Stimulated activated CD4-positive, alpha-beta T cell treated with anti-CD3 and anti-CD28 coated beads, TNF-alpha, amount 100 ng/mL, for 1 hour (primary cell): Measurements from ENCODE around the gene TOB1.

Experiments
- DNase-seq, 3 donors: peaks; one replicate each; pipeline ENCODE4 v3.0.0-alpha.2; 2020; ENCODE audit warnings: low read depth in 3 of 3, low spot score in 1 of 3

Gene TOB1

GRCh38 chr17:50866261-50866949 lies at the start of gene TOB1:
TSS of gene TOB1 (minus strand) at chr17:50866354. CDS start at chr17:50864017, 2,337 bp downstream.
- peak; percentile 90 to 98 (median 95) for DNase-seq

GRCh38 chr17:50914505-50915063 lies 48.4 kb upstream of the TOB1 start:
- DNase-seq, result no peak

GRCh38 chr17:50913120-50913519 lies 47.0 kb upstream of the TOB1 start:
- no peak for DNase-seq

DNA sequence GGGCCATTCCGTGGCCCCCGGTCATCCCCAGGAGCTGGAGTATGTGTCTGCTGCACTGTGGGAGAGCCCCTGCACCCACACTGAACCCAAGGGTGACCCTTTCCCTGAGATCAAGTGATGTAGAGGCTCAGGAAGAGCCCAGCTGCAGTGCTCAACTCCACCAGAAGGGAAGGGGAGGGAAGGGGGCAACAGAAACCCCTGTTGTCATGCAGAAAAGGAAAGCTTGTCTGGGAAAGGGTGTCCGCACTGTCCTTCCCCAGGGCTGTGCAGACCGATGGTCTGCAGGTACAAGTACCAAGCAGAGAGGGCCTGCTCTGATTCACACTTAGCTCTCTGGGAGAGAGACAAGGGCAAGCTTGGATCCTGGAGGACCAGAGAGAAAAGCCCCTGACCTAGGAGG lies 45.7 kb upstream of the TOB1 start:
- DNase-seq, result no peak

DNA sequence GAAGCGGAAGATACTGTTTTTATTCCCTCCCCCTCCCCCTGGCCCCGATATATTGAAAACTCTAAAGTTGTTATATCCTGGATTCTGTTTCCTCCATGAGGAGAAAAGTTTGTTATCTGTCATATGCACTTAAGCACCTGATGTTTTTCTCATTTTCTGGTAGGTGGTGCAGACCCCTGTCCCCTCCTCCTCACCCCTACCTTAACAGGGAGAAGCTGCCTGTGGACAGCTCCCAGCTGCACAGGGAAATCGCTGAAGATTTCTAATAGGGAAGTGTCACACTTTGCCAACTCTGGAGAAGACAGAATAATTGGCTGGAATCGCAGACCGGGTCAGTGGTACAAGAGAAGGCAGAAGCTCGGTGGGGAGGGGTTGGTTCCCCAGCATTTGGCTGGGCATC lies 45.3 kb upstream of the TOB1 start:
- no peak for DNase-seq

DNA sequence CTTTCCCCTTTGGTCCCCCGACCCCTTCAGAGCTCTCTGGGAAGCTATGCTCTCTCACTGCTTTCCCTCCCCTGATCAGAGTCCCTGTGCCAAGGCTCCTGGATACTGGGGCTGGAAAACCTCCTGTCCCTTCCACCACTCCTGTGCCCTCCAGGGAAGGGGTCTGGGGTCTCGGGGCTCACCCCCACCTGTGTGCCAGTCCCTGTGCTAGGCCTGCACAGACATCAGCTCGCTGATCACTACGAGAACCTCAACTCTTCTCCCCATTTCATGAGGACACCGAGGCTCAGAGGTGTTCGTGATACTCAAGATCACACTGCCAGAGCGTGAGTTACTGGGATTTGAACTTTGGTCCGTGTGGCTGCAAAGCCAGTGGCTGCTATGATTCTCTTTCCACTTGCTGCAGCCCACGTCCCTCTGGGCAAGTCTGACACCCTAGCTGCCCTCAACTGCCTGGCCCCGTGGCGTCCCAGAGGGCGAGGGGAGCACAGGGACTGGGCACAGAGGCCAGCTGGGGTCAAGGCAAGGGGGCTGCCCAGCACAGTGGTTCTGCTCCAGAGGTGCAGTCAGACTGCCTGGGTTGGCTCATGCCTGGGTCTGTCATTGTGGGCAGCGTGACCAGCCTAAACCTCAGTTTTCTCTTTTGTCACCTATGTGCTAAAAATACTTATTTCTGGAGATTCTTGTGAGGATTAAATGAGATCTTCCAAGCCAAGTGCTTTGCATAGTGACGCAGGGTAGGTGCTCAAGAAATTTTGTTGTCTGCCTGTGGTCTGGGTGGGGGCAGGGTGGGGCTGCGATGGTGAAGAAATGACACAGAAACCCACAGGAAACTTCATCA lies 43.8 kb upstream of the TOB1 start:
- peak in 1 of 3 donors; percentile 37 for DNase-seq

DNA sequence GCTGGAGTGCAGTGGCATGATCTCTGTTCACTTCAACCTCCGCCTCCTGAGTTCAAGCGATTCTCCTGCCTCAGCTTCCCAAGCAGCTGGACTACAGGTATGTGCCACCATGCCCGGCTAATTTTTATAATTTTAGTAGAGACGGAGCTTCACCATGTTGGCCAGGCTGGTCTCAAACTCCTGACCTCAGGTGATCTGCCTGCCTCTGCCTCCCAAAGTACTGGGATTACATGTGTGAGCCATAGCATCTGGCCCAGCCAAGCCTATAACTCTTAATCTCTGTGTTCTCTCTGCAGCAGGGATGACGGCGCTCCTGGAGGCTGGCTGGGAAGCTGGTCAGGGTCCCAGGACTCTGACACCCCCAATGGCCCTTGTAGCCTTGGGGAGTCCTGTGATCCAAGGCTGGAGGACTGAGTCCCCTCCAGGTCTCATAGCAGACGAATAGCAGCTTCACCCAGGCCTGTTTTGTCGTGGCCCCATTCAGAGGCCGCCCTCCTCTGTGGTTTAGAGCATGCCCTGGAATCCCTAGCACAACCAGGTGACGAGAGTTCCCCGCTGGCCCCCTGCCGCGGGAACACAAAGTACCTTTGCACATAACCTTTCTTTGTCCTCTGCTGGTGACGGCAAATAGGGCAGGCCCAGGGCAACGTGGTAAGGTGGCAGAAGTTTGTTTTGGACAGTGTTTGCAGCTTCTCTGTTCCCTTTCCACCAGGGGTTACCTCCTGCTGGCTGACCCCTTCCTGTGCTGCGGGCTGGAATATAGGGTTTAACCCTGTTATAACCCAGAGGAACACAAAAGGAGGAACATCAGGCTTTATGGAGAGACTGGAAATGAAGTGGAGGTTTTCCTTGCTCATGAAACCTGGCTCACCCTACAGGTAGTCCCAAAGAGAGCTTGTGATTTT lies 43.0 kb upstream of the TOB1 start:
- DNase-seq, result no peak

DNA sequence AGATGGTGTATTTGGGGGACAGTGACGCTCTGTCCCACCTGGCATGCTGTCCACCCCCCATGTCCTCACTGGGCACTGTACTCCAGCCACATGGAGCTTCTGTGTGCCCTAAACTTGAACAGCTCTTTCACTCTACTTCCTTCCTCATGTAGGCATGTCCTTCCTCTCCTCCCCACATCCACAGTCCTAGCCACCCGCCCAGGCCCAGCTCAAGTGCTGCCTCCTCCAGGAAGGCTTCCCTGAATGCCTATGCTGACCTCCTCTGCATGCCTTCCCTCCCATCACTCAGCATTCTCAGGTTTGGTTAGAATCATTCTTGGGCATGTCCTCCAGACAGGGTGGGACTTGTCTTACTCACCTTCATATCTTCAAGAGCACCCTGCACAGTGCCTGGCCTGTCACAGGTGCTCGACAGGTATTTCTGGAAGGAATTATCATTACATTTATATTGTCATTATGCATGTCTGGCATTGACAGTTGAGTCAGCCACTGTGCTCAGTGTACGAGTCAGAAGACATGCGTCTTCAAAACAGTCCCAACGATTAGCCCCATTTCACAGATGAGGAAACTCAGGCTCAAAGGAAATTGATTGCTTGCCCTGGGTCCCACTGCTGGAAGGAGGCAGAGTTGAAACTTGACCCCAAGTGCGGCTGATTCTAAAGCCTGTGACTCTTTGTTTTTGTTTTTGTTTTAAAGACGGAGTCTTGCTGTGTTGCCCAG lies 42.1 kb upstream of the TOB1 start:
- DNase-seq, result no peak

- DNase-seq, result no peak
These were observed 40.3 kb upstream of the TOB1 start for GRCh38 chr17:50906443-50906842.

GRCh38 chr17:50905460-50905803 lies 39.3 kb upstream of the TOB1 start:
- no peak for DNase-seq

DNA sequence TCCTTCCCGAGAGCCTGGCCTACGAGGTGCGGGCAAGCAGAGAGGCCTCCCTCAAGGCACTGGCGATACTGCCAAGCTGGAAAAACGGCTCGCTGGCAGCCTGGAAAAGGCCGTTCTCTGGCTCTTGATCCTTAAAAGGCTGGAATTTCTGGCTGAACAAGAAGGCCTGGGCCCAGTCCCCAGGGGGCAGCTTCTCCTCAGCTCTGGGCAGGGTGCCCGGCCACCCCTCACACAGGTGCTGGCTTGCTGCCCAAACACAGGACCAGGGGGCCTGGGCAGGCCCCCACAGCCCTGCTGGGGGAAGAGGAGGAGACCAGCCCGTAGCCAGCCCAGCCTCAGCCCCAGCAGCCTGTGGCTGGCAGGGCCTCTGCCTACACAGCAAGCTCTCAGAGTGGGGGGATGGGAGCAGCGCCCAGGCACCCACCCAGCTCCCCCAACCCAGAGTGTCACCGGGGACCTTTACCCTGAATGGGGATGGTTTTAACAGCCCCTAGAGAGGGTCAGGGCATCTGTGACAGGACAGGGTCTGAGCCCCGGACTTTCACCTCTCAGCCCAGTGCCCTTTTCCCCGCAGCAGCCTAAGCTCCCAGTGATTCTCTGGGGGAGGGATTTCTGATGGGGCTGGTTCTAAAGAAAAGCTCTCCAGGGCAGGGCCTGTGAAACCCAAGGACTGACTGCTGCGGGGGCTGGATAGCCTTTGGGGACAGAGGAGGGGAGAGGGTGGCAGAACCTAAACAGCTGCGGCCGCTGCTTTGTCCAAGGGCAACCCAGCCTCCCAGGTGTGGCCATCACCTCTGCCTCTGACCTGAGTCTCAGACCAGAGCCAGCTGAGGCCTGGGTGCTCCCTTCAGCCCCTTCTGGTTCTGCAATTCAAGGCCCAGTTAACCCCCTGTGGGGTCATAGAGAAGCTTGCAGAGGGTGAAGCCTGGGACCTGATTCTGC lies 38.6 kb upstream of the TOB1 start:
- DNase-seq, result no peak

DNA sequence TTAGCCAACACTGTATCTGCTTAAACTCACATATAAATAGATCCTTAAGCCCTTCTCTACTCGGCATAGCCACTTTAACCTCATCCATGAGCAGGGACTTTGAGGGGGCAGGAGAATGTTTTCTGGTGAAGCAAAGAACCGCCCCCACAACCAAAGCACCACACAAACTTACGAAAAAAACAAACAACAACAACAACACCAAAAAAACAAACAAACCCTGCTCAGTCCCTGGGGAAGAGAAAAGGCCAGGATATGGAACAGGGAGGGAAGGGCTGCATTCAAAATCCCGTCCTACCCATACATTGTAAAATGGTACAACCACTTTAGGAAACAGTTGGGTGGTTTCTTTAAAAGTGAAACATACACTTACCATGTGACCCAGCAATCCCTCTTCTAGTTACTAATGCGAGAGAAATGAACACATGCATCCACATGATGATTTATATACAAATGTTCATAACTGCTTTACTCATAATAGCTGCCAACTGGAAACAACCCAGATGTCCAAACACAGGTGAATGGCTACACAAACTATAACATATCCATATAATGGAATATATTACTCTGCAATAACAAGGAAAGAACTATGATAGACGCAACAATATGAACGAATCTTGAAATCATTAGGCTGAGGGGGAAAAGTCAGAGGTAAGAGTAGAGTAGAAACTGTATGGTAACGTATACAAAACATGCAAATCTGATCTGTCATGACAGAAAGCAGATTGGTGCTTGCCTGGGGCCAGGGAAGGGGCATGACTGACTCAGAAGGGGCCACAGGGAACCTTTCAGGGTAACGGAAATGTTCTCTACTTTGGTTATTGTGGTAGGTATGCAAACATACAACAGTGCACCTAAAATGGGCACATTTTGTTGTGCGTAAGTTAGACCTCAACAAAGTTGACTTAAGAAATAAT lies 37.7 kb upstream of the TOB1 start:
- no peak for DNase-seq

DNA sequence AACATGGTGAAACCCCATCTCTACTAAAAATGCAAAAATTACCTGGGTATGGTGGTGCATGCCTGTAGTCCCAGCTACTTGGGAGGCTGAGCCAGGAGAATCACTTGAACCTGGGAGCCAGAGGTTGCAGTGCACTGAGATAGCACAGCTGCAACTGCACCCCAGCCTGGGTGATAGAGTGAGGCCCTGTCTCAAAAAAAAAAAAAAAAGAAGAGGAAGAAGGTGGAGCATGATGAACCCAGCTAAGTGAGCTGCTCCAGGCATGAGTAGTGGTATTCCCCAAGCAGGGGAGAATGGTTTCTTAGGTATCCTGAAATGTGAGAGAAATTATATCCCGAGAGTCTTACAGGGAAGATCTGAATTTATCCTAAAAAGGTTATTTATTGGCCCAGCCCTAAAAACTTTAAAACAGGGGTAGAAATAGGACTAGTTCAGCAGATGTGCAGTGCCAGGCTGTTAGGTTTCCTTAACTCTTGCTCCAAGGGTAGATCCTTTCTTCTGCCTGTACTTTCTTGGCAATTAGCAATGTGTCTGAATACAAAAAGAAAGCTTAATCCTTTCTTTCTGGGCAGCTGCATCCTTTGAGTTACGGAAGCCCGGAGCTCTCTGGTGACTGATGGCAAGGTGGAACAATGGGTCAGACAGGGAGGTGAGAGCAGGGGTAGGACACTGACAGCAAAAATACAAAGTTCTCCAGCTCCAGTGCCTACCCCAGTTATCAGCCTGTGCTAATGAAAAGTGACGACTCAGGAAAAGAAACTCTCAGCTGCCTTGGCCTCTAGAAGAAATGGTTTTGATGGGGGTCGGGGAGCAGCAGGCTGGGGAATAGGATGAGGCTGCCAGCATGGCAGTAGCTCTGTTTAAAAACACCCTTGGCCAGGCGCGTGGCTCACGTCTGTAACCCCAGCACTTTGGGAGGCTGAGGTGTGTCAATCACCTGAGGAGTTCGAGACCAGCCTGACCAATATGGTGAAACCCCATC lies 36.5 kb upstream of the TOB1 start:
- DNase-seq, result no peak

DNA sequence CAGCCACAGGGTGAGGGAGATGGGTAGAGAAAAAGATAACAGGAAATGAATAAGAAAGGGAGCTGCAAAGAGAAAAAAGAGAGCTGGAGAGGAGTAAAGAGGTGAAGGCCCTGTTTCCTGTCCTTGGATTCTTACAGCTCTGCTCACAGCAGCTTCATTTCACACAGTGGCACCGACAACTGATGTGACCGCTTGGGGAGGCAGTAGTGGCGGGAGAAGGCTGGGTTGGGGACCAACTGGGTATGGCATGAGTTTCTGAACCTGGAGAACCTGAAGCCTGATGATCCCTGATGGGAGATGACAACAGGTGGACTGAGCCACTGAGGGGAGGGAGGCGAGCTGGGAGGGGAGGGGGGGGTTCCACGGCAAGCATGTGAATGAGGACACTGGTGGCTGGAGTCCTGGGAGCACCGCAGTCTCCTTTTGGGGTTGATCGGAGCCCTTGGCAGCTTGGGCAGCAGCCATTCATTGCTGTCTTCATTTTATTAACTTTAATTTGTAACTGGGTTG lies 34.3 kb upstream of the TOB1 start:
- no peak for DNase-seq

DNA sequence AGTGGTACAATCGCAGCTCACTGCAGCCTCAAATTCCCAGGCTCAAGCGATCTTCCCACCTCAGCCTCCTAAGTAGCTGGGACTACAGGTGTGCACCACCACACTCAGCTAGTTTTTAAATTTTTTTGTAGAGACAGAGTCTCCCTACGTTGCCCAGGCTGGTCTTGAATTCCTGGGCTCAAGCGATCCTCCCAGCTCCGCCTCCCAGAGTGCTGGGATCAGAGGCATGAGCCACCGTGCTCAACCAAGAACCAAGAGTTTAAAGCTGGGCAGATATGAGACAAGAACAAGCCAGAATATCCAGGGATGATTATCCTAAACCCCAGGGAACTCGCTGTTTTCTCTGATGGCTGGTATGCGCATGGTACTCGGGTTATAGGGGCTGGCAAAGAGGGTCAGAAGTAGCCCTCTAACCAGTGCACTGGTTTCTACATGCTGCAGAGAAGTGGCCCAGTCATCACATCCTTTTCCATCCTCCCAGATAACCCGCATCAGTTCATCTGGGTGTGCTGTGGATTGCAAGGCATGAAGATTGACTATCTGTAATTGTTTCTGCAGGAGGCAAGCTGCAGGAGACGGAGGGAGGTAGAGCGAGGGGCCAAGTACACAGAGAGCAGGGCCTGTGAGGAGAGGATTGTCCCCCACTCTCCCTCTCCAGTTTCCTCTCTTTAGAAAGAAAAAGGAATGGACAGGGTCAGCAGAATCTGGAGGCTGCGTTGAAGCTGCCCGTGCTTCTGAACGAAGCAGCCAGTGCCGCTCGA lies 33.6 kb upstream of the TOB1 start:
- DNase-seq, result no peak

GRCh38 chr17:50899005-50899460 lies 32.9 kb upstream of the TOB1 start:
- DNase-seq, result no peak
